ENCODE data around the gene CPPED1. TPM values are rescaled to one million over a fixed set of nuclear protein-coding genes. Genes with fewer than 3 reads are reported as not detected.

CPPED1 gene
- total and polyA plus RNA-seq, 2 of the 4 experiments (the other 2 are of a cell fraction), result 5.1 to 6.5 TPM

GRCh38 chr16:12819126-12820117 is 15.7 kb upstream of the CPPED1 start:
- Histone ChIP-seq H3K18ac (ENCODE audit: low read depth, low read length) (no peak overlapping the region), H3K9ac (ENCODE audit: low read depth, low read length) (no peak overlapping the region), H4K91ac (ENCODE audit: insufficient read depth, low read depth, low read length) (no peak overlapping the region), H4K20me1 (ENCODE audit: insufficient read depth, low read length) (no peaks in the 10 kb centered on the region), H3K4me1 (ENCODE audit: control insufficient read depth, insufficient read depth, low read length) (no peaks in the 10 kb centered on the region), H3K23ac (ENCODE audit: low read depth, low read length) (no peak overlapping the region), H3K27ac (ENCODE audit: insufficient read depth, low read length) (no peak overlapping the region), H2AFZ (replicated peaks; ENCODE audit: low read length, poor library complexity) (no peak overlapping the region), H2BK20ac (ENCODE audit: low read depth, low read length) (no peak overlapping the region), H3K56ac (ENCODE audit: extremely low read depth, insufficient read depth, low read length) (no peak overlapping the region), H3K4ac (ENCODE audit: low read depth, low read length) (no peak overlapping the region), H3K9me1 (ENCODE audit: insufficient read depth, low read length) (no peaks in the 10 kb centered on the region), H2BK15ac (ENCODE audit: low read depth, low read length) (no peak overlapping the region), H4K5ac (ENCODE audit: low read depth, low read length) (no peak overlapping the region), H3K9me3 (ENCODE audit: control insufficient read depth, insufficient read depth, low read length) (0 out of 2 replicates have a peak, but pooled peaks cover 1% of the 10 kb centered on the region), H3K4me3 (ENCODE audit: insufficient read depth, low read depth, low read length) (no peak overlapping the region), H4K8ac (ENCODE audit: low read depth in 2 of 2, low read length in 2 of 2) (no peak overlapping the region), H2BK120ac (ENCODE audit: low read depth, low read length) (no peak overlapping the region), H3K79me1 (ENCODE audit: low read depth in 1 of 2, low read length in 2 of 2) (no peaks in the 10 kb centered on the region), H2BK5ac (ENCODE audit: low read depth, low read length, poor library complexity, severe bottlenecking) (no peak overlapping the region), H3K36me3 (ENCODE audit: control insufficient read depth, insufficient read depth, low read length) (no peaks in the 10 kb centered on the region), H3K27me3 (ENCODE audit: control insufficient read depth, insufficient read depth, low read length) (no peaks in the 10 kb centered on the region), H3K4me2 (ENCODE audit: low read depth, low read length) (no peak overlapping the region), H2AK9ac (replicated peaks; ENCODE audit: low read depth, low read length, poor library complexity) (no peak overlapping the region), H2AK5ac (ENCODE audit: low read depth, low read length) (no peak overlapping the region), H3K14ac (replicated peaks; ENCODE audit: low read depth, low read length) (no peak overlapping the region)
- intact Hi-C loops (cut with micrococcal nuclease) (loop anchor here (1.0 to 10.0 kb wide), 4 partner anchors 145 to 592 kb away; no protein-coding TSS in a partner anchor), in situ Hi-C loops (cut with MboI; ENCODE audit: low sequenced_read_pairs) (loop anchor here (10.0 kb wide), 2 partner anchors 365 to 725 kb away; no protein-coding TSS in a partner anchor), dilution Hi-C loops (cut with HindIII; ENCODE audit: low sequenced_read_pairs, unreplicated experiment) (no loop called here)
- DNase-seq (peak; percentile 36), ATAC-seq (ENCODE audit: low read depth) (peak; percentile 81)
- WGBS, 2 experiments (ENCODE audit: extremely low coverage in 2 of 2, insufficient read length in 1 of 2), result 22% methylated on average over 1 of the region's 18 CpGs; no CpG with 5 or more reads in 1 of the 2 experiments
- TF ChIP-seq RAD21 (IDR thresholded peaks at IDR 0.05; ENCODE audit: low read length) (peak; percentile 86), SMC3 (IDR thresholded peaks at IDR 0.05; ENCODE audit: low read depth, low read length) (peak; percentile 91), RFX5 (IDR thresholded peaks at IDR 0.05; ENCODE audit: low read depth, low read length) (no peak), RCOR1 (IDR thresholded peaks at IDR 0.05; ENCODE audit: insufficient replicate concordance, low read length) (no peak), MAFK (IDR thresholded peaks at IDR 0.05; ENCODE audit: low read depth, low read length) (no peak), CTCF (conservative IDR thresholded peaks at IDR 0.05; ENCODE audit: low read depth, low read length) (peak; percentile 81), FOS (IDR thresholded peaks at IDR 0.05; ENCODE audit: low read depth, low read length) (no peak), USF2 (IDR thresholded peaks at IDR 0.05; ENCODE audit: low read depth, low read length) (no peak)
- CTCF ChIA-PET, result no interaction called here
- no TSS peak for BruUV-seq (replicated peaks)
- POLR2A ChIA-PET (ENCODE audit: unreplicated experiment), result no interaction called here

All from IMR-90 (cell line).